ENCODE measurements around the gene ELOVL6.
"Not testable (repeated sequence)": the region's sequence is repeated elsewhere in the genome, so short reads cannot be mapped to it uniquely, and the experiment has no call there.

Gene ELOVL6

GRCh38 chr4:110198435-110199416 lies at the start of gene ELOVL6:
Gene ELOVL6 (minus strand): TSS chr4:110198615. CDS start chr4:110198335, 280 bp downstream.
- DNase-seq (ENCODE audit: low read depth in 1 of 2, low spot score in 1 of 2): no peak

- no peak for DNase-seq (ENCODE audit: low read depth in 1 of 2, low spot score in 1 of 2)
These were observed 49.7 kb upstream of the ELOVL6 start for GRCh38 chr4:110248100-110248499.

GRCh38 chr4:110247591-110247990 lies 49.2 kb upstream of the ELOVL6 start:
- DNase-seq (ENCODE audit: low read depth in 1 of 2, low spot score in 1 of 2): no peak

- no peak for DNase-seq (ENCODE audit: low read depth in 1 of 2, low spot score in 1 of 2)
These were observed 47.2 kb upstream of the ELOVL6 start for GRCh38 chr4:110245577-110245976.

- no peak for DNase-seq (ENCODE audit: low read depth in 1 of 2, low spot score in 1 of 2)
These were observed 37.9 kb upstream of the ELOVL6 start for GRCh38 chr4:110236324-110236723.

- not testable (repeated sequence) for DNase-seq (ENCODE audit: low read depth in 1 of 2, low spot score in 1 of 2)
These were observed 35.2 kb upstream of the ELOVL6 start for GRCh38 chr4:110233581-110233980.

- no peak for DNase-seq (ENCODE audit: low read depth in 1 of 2, low spot score in 1 of 2)
These were observed 33.5 kb upstream of the ELOVL6 start for GRCh38 chr4:110231869-110232268.

- DNase-seq (ENCODE audit: low read depth in 1 of 2, low spot score in 1 of 2): no peak
These were observed 30.9 kb upstream of the ELOVL6 start for GRCh38 chr4:110229266-110229665.

- DNase-seq (ENCODE audit: low read depth in 1 of 2, low spot score in 1 of 2): no peak
These were observed 26.4 kb upstream of the ELOVL6 start for GRCh38 chr4:110224812-110225211.

GRCh38 chr4:110224142-110224541 lies 25.7 kb upstream of the ELOVL6 start:
- DNase-seq (ENCODE audit: low read depth in 1 of 2, low spot score in 1 of 2): no peak

GRCh38 chr4:110218935-110219334 lies 20.5 kb upstream of the ELOVL6 start:
- not testable (repeated sequence) for DNase-seq (ENCODE audit: low read depth in 1 of 2, low spot score in 1 of 2)

- DNase-seq (ENCODE audit: low read depth in 1 of 2, low spot score in 1 of 2): not testable (repeated sequence)
These were observed 18.8 kb upstream of the ELOVL6 start for GRCh38 chr4:110217181-110217580.

- DNase-seq (ENCODE audit: low read depth in 1 of 2, low spot score in 1 of 2): no peak
These were observed 17.7 kb upstream of the ELOVL6 start for GRCh38 chr4:110216129-110216528.

- DNase-seq (ENCODE audit: low read depth in 1 of 2, low spot score in 1 of 2): no peak
These were observed 13.3 kb upstream of the ELOVL6 start for GRCh38 chr4:110211770-110212061.

- DNase-seq (ENCODE audit: low read depth in 1 of 2, low spot score in 1 of 2): no peak
These were observed 12.8 kb upstream of the ELOVL6 start for GRCh38 chr4:110211007-110211769.

GRCh38 chr4:110208419-110208818 lies 10.0 kb upstream of the ELOVL6 start:
- DNase-seq (ENCODE audit: low read depth in 1 of 2, low spot score in 1 of 2): no peak

- no peak for DNase-seq (ENCODE audit: low read depth in 1 of 2, low spot score in 1 of 2)
These were observed 8.8 kb upstream of the ELOVL6 start for GRCh38 chr4:110207233-110207632.

GRCh38 chr4:110202024-110202423 lies 3.6 kb upstream of the ELOVL6 start:
- DNase-seq (ENCODE audit: low read depth in 1 of 2, low spot score in 1 of 2): no peak

- DNase-seq (ENCODE audit: low read depth in 1 of 2, low spot score in 1 of 2): no peak
These were observed 3.1 kb upstream of the ELOVL6 start for GRCh38 chr4:110201502-110201901.

- no peak for DNase-seq (ENCODE audit: low read depth in 1 of 2, low spot score in 1 of 2)
These were observed 2.3 kb upstream of the ELOVL6 start for GRCh38 chr4:110200689-110201088.

- no peak for DNase-seq (ENCODE audit: low read depth in 1 of 2, low spot score in 1 of 2)
These were observed 373 bp downstream of the ELOVL6 start for GRCh38 chr4:110198049-110198434.

GRCh38 chr4:110197529-110198042 lies 829 bp downstream of the ELOVL6 start:
- peak in 1 of 2 donors; percentile 28 for DNase-seq (ENCODE audit: low read depth in 1 of 2, low spot score in 1 of 2)
